ENCODE measurements around the gene LAPTM4A. TPM values are rescaled to one million over a fixed set of nuclear protein-coding genes. Genes with fewer than 3 reads are reported as not detected.
"Not testable (repeated sequence)": the region's sequence is repeated elsewhere in the genome, so short reads cannot be mapped to it uniquely, and the experiment has no call there.

Gene LAPTM4A
- total RNA-seq, 1 experiment from 2014 or later: 537 TPM

DNA sequence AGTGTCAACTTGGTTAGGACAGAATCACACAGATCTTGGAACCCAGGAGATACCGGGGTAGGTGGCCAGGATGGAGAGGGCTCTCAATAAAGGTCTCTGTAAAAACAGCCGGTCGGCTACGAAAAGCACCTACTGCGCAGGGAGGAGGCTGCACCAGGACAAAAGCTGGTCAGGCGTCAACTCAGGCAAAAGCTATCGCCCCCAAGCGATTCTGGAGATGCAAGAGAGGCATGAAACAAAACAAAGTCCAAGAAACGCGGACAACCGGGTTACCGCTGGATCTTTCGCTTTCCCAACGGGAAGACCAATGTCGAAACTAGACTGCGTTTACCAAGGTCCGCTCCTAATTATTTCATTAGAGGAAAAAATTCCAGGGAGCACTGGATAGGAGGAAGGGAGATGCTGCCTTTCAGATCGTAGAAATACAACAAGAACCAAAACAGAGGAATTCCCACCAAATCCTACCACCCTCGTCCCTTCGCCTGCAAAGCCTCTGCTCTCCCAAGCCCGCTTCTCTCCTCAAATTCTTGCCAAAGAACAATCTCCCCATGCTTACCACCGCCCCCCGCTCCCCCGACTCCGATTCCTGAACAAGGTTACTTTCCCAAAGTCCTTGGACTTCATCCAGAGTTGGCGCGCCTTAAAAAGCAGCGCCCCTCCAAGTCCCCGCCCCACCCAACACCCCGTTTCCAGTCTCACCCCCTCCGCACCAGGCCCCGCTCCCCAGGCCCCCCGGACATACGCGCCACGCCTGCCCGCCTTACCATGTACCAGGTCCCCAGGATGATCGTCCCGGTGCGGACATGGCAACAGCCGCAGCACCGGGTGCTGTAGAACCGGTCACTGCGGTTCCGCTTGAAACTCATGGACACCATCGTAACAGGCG, 539 bp downstream of the LAPTM4A start:
- peak; percentile 63 for DNase-seq (ENCODE audit: low spot score)

DNA sequence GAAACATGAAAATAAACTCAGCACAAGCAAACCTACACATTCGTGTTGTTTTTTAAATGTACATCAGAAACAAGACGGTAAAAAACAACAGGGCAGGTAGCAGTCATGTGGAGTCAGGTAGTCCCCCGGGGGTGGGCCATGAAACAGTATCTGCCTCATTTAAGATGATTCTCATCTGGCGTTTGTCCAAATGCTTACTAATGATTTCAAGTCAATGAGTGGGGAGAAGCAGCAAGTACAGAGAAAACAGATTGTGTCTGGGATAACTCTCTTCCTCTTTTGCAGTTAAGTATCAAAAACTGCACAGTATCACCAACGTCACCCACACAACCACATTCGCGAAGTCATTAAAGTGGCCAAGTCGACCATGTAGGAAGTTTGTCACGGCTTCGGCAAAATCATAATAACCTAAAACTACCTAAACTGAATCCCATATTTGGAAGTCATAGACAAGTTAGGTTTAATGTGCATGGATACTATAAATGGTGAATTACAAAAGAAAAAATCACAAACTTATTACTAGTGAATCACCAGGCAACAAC, 1.3 kb downstream of the LAPTM4A start:
- peak; percentile 65 for DNase-seq (ENCODE audit: low spot score)

DNA sequence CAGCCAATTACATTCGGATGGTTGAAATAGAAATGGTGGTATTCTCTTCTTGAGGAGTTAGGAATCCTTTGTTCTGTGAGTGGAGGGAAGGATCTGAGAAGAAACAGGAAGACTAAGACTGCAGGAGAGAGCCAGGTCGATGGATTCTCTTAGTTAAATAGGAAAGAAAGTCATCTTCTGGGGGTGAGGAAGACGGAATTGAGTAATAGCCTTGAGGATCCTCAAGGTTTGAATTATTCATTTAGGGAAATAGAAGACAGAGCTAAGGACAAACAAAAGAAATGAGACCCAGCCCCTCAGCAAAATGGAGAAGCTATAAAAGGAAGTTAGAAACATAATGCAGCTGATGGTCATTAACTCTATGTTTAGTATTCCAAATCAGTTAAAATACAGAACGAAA, 1.8 kb downstream of the LAPTM4A start:
- DNase-seq (ENCODE audit: low spot score): no peak

DNA sequence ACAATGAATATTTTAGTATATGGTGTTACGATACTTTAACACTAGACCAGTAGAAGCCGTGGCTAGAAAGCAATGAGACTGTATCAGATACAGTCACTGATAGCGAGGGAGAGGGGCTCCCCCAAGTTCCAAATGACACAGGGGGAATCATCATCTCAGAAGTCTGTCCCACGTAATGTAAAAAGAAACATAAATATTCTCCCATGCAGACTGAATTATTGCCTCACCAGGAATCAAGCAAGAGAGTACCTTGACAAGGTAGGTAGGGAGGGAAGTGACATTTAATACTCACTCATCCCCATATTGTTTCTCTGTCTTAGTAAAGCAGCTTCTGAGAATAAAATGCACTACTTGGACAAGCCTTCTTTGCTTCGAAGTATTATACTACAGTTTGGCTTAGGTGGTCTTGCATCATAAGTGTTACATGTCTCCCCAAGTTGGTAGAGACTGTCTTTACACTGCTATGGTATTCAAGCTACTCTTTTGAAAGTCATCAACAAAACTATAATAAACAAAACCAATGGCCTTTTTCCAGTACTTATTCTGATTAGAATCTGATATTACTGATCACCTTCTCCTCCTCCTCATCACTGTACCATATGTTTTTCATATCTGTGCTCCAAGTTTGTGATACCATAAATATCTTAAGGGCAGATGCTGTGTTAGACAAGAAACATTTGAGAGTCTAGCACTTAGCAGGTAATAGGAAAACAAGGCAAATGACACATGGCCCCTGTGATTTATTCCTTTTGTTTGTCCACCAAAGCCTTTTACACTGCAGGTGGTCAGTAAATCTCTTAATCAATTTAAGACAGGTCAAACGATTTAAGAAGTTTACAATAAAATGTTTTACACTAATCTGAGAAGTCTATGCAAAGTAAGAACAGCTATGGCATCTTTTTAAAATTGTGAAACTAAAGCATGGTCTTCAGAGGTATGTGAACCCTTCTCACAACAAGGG, 2.7 kb downstream of the LAPTM4A start:
- no peak for DNase-seq (ENCODE audit: low spot score)

DNA sequence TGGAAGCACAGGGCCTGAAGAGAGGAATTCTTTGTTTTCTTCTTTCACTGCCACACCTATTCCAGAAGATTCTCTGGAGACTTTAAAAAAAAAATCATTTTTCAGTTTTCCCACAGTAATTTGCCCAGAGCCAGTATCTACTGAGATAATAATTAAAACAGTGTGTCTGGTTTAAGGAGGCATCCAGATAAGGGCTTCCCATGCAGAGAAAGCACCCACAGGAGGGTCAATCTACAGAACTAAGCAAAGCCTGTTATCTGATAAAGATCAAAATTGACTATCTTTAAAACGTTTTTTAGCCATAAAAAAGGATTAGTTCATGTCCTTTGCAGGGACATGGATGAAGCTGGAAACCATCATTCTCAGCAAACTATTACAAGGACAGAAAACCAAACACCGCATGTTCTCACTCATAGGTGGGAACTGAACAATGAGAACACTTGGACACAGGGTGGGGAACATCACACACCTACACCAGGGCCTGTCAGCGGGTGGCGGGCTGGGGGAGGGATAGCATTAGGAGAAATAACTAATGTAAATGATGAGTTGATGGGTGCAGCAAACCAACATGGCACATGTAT, 5.6 kb downstream of the LAPTM4A start:
- DNase-seq (ENCODE audit: low spot score): not testable (repeated sequence)

DNA sequence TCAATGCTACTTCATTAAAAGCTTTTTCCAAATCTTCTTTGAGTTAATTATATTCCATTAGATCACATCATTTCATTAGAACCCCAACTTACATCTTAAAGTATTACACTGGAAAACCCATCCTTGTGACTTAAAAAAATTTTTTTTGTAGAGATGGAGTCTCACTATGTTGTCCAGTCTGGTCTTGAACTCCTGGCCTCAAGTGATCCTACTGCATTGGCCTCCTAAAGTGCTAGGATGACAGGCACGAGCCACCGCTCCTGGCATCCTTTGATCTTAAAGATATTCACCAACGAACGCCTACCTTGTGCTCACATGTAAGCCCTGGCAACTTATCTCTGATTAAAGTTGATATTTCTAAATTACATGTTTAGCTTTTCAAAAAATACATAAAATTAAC, 6.7 kb downstream of the LAPTM4A start:
- no peak for DNase-seq (ENCODE audit: low spot score)

DNA sequence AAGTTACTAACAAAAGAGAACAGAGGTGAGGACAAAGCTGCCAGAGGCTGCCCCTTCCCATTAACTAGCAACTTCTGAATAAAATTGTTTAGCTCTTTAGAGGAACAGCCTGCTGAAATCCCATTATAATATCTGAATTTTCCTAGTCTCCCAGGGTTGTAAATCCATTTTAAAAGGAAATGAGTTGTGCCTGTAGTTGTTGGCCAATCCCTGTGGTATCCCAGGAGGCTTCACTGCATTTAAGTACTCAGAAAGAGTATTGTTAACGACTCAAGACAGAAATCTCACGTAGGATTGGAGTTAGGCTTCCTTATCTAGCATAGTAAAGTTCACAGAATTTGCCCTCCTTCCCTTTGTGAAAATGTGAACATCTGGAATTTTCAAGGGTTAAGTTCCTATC, 8.9 kb downstream of the LAPTM4A start:
- no peak for DNase-seq (ENCODE audit: low spot score)

DNA sequence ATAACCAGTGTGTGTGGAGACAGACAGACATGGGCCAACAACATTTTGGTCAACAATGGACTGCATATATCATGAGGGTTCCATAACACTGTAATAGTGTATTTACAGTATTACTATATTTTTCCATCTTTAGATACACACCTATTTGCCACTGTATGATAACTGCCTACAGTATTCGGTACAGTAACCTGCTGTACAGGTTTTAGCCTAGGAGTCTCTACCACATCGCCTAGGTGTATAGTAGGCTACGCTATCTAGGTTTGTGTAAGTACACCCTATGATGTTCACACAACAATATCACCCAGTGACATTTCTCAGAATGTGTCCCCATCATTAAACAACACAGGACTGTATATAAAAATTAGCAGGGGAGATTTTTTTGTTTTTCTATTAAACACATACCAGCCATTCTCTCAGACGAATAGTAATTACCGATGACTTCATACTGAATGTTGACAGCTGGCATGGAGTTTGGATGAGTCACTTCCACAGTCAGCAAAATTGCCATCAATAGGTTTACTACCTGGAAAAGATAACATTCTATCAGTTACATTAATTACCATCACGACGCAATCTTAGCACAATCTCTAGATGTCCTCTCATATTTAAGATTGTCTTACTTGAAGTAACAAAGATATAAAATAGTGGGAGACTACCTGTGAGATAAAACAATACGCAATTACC, 10.8 kb downstream of the LAPTM4A start:
- peak; percentile 80 for DNase-seq (ENCODE audit: low spot score)

DNA sequence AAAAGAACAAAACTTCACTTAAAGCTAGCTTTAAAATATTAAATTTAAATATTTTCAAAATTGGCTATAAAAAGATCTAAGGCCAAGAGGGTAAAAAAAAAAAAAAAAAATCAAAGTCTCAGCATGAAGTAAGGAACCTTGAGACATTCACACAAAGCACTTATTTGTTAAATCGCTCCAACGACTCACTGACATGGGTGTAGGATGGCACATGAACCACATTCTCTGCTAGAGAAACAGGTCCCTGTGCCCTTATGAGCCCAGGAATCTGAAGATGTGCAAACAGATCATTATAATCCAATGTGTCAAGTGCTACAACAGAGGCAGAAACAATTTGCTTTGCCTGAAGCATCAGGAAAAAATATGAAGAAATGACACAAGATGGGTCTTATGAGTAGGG, 13.8 kb downstream of the LAPTM4A start:
- no peak for DNase-seq (ENCODE audit: low spot score)

DNA sequence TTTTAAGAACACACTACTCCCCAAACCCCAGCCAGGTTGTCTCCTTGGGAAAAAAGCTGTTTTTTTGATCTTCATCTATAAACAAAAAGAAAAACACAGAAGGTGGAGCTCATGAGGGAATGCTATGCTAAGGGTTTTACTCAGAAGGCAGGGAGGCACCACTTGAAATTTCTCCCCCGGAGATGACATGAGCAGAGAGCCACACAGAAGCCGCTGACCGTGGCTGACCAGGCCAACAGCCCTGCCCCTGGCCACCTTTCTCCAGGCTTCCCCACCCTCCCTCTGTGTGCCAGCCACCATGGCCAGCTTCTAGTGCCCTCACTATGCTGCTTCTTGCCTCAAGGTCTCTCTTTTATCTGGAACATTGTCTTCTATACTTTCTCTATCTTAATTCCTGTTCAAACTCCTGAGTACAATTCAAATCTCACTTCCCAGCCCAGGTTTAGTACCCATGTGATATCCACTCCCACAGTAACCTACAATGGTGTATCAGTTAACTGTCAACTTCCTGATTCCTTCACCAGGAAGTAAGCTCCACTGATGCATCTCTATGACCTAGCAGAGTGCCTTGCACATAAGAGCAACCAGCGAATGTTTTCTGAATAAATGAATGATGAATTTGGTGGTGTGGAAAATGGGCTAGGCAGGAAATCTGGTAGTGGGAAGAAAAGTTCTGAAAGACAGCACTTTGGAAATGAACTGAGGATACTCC, 15.3 kb downstream of the LAPTM4A start:
- no peak for DNase-seq (ENCODE audit: low spot score)

DNA sequence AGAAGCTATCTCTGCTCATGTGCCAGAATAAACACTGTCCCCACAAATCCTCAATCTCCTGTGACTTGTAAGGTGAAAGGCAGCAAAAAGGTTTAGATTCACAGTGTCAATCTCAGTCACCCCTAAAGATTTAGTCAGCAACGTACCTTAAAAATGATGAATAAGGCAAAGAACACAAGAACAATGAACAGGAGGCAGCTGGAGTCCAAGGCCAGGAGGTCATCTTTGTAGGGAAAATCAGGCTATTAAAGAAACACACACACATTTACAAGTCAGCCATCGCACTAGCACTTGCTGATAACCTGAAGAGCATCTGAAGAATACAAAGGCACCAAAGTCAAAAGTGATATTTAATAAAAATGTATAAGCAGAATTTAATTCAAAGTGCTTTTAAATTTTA, 16.6 kb downstream of the LAPTM4A start:
- DNase-seq (ENCODE audit: low spot score): no peak

DNA sequence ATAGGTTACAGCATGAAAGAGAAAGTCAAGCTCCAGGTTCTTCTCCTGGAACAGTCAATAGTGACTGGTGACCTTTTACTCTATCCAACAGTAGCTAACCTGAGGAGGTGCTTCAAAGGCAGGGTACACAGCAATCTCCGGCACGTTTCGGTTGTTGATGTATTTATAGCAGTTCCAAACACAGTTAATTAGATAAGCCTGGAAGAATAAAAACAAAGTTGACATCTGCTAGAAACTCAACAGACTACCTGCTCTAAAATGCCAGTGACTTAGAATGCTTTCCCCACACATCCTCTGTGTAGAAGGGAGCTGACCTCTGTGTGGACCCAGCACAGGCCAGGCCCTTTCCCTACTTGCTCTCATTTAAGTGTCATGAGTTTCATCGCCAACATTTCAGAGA, 17.2 kb downstream of the LAPTM4A start:
- DNase-seq (ENCODE audit: low spot score): no peak

DNA sequence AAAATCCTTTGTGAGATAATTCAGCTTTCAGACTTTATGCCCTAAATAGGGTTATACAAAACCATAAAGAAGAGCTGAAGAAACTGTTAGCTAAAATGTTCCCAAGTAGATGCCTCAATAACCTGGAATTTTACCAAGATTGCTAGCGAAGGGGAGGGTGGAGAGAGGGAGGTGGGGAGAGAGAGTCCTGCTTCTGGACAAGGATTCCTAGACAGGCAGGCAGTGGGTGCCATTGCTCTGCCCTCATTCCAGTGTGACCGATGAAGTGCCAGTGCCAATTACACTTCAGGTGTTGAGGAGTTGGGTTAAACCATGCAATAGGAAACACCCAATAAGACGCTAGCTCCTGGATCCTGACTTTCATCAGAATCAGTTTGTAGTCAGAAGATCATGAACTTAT, 18.1 kb downstream of the LAPTM4A start:
- no peak for DNase-seq (ENCODE audit: low spot score)

DNA sequence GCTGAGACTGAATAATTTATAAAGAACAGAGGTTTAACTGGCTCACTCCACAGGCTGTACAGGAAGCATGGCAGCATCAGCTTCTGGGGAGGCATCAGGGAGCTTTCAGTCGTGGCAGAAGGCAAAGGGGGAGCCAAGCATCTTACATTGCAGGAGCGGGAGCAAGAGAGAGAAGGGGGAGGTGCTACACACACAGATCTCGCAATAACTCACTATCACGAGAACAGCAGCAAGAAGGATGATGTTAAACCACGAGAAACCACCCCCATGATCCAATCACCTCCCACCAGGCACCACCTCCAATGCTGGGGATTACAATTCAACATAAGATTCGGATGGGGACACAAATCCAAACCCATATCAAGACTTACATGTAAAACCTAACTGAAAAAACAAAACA, 21.2 kb downstream of the LAPTM4A start:
- no peak for DNase-seq (ENCODE audit: low spot score)

DNA sequence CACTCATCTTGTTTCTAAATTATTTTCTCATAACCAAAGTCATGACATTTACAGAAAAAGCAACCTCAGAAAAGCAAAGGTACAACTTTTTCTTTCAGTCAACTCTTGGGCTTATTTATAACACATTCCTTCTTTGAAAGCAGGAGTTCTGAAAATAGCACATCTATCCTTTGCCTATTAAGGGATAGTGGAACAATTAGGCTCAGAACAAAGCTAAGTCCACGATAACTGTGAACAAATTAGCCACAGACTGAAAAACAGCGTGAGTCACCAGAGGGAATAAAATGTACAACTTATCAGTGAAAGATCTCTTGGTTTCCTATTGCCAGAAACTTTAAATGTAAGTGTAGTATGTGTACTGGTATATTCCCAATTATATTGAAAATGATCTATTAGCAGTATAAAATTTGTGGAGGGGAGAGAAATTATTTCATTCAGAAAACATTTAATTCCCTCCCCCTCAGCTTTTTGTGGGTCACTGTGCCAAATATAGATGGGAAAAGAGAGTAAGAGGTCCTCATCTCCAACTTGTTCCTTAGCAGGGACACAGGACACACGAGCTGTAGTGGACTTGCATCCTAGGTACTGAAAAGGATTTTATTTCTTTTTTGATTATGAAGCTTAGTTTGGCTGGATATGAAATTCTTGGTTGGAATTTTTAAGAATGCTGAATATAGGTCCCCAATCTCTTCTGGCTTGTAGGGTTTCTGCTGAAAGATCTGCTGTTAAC, 23.6 kb downstream of the LAPTM4A start:
- DNase-seq (ENCODE audit: low spot score): peak; percentile 73

DNA sequence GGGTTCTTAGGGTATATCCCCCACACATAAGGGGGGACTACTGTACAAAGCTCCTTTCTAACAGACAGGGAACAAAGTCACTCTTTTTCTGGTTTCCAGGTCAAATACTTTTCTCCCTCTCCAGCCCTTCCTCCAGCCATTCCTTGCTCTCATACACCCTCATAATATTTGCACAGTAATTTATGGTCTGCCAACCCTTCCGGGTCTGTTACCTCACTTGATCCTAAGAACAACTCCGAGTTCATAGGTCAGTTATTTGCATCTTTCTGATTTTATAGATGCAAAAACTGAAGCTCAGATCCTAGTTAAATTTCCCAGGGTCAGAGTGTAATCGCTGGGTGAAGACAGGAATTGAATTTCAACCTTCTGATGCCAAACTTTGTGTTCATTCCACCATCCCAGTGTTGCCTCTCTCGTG, 24.2 kb downstream of the LAPTM4A start:
- peak; percentile 40 for DNase-seq (ENCODE audit: low spot score)

DNA sequence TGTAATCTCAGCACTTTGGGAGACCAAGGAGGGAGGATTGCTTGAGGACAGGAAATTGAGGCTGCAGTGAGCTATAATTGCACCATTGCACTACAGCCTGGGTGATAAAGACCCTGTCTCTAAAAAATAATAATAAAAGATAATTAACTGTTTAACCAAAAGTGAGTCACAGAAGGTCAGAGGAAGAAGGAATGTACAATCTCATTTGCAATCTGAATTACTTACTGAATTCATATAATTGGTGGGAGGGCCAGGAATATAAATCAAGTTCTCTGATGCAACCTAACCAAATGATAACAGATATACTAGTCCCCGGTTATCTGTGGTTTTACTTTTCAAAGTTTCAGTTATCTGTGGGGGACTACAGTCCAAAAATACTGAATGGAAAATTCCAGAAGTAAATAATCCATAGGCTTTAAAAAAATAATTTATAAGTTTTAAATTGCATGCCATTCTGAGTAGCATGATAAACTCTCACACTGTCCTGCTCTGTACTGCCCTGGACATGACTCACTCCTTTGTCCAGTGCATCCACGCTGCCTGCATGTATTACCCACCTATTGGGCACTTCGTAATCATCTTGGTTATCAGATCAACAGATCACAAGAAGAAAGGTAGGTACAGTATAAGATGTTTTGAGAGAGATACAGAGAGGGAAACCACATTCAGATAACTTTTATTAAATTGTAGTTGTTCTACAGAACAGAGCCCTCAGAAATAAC, 26.2 kb downstream of the LAPTM4A start:
- DNase-seq (ENCODE audit: low spot score): peak; percentile 92

DNA sequence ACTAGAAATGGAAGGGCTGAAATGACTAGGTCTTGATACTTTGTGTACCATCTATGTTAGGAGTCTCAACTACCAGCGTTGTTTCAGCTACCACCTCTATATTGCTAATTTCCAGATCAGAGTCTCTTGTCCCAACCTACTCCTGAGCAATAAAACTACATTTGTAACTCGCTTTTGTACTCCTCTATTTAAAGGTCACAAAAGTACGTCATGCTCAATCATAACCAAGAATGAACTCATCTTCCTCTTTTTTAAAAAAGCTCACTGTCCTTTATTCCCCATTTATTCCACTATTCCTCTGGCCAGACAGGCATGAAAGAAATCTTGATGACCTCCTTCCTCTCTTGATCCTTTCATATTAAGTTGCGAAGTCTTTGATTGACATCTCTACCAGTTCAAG, 27.7 kb downstream of the LAPTM4A start:
- DNase-seq (ENCODE audit: low spot score): no peak

DNA sequence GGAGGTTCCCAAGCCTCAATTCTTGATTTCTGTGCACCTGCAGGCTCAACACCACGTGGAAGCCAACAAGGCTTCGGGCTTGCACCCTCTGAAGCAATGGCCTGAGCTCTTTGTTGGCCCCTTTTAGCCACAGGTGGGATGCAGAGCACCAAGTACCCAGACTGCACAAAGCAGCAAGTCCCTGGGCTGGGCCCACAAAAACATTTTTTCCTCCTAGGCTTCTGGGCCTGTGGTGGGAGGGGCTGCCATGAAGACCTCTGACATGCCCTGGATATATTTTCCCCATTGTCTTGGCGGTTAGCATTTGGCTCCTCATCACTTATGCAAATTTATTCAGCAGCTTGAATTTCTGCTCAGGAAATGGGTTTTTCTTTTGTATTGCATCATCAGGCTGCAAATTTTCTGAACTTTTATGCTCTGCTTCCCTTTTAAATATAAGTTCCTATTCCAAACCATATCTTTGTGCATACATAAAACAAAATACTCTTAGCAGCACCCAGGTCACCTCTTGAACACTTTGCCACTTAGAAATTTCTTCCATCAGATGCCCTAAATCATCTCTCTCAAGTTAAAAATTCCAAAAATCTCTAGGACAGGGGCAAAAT, 29.9 kb downstream of the LAPTM4A start:
- no peak for DNase-seq (ENCODE audit: low spot score)
